ENCODE measurements around the gene BARX2. TPM values are rescaled to one million over a fixed set of nuclear protein-coding genes. Genes with fewer than 3 reads are reported as not detected.

BARX2 gene
- total RNA-seq, 2 donors from 2014 or later = 0.35 to 1.4 TPM

DNA sequence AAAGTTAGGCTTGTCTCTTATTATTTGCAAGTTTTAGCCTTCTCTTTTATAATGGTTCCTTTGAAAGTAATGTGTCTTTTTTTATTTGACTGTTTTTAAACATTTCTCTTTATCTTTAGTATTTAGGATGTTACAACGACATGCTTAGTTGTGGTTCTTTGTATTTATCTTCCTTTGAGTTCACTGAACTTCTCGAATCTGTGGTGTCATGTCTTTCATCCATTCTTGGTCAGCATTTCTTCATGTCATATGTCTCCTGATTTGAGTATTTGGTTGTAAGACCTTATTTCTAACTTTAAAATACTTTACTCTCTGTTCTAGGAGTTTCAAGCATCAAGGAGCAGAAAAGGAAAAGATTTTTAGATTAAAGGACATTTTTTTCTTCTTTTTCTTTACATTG lies 15.9 kb upstream of the BARX2 start:
- no peaks in the 10 kb centered on the region for H3K36me3 ChIP-seq
- H3K27me3 ChIP-seq = no peaks in the 10 kb centered on the region
- H3K4me3 ChIP-seq = no peak overlapping the region
- peaks cover 0 to 14% of the 10 kb centered on the region in 2 donors for H3K9me3 ChIP-seq
- no peak overlapping the region for H3K27ac ChIP-seq
- H3K4me1 ChIP-seq = no peaks in the 10 kb centered on the region
- TF ChIP-seq, protein P1, sequence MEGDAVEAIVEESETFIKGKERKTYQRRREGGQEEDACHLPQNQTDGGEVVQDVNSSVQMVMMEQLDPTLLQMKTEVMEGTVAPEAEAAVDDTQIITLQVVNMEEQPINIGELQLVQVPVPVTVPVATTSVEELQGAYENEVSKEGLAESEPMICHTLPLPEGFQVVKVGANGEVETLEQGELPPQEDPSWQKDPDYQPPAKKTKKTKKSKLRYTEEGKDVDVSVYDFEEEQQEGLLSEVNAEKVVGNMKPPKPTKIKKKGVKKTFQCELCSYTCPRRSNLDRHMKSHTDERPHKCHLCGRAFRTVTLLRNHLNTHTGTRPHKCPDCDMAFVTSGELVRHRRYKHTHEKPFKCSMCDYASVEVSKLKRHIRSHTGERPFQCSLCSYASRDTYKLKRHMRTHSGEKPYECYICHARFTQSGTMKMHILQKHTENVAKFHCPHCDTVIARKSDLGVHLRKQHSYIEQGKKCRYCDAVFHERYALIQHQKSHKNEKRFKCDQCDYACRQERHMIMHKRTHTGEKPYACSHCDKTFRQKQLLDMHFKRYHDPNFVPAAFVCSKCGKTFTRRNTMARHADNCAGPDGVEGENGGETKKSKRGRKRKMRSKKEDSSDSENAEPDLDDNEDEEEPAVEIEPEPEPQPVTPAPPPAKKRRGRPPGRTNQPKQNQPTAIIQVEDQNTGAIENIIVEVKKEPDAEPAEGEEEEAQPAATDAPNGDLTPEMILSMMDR (IDR thresholded peaks at IDR 0.05) = no peak
- no peak for DNase-seq (ENCODE audit: low spot score)

GRCh38 chr11:129364143-129364654 lies 11.4 kb upstream of the BARX2 start:
- Histone ChIP-seq H3K4me1 (no peaks in the 10 kb centered on the region), H3K36me3 (no peaks in the 10 kb centered on the region), H3K4me3 (no peak overlapping the region), H3K9me3 (peaks cover 0 to 13% of the 10 kb centered on the region in 2 donors), H3K27ac (no peak overlapping the region), H3K27me3 (no peaks in the 10 kb centered on the region)
- TF ChIP-seq, protein P1 (IDR thresholded peaks at IDR 0.05) = peak; percentile 65 to 95
- peak; percentile 63 for DNase-seq (ENCODE audit: low spot score)

DNA sequence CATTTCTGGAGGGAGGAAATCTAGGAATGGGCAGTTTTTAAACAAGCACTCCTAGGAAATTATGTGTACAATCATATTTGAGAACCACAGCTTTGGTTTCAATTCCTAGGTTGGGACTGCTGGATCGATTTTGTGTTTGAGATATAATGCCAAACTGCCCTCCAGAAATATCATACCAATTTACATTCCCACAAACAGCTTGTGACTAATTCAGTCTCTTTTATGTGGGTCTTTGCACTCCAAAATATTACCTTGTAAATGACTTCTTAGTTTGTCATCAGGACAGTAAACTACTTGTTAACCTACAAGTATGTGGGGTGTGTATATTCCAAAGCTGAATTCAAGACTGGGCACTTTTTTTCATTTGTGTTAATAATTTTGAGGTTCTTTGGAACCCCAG lies 9.8 kb upstream of the BARX2 start:
- H3K27me3 ChIP-seq = no peaks in the 10 kb centered on the region
- H3K4me1 ChIP-seq = no peaks in the 10 kb centered on the region
- DNase-seq (ENCODE audit: low spot score) = no peak
- H3K9me3 ChIP-seq = no peaks in the 10 kb centered on the region
- TF ChIP-seq, protein P1 (IDR thresholded peaks at IDR 0.05) = no peak
- no peak overlapping the region for H3K27ac ChIP-seq
- no peak overlapping the region for H3K4me3 ChIP-seq
- no peaks in the 10 kb centered on the region for H3K36me3 ChIP-seq

DNA sequence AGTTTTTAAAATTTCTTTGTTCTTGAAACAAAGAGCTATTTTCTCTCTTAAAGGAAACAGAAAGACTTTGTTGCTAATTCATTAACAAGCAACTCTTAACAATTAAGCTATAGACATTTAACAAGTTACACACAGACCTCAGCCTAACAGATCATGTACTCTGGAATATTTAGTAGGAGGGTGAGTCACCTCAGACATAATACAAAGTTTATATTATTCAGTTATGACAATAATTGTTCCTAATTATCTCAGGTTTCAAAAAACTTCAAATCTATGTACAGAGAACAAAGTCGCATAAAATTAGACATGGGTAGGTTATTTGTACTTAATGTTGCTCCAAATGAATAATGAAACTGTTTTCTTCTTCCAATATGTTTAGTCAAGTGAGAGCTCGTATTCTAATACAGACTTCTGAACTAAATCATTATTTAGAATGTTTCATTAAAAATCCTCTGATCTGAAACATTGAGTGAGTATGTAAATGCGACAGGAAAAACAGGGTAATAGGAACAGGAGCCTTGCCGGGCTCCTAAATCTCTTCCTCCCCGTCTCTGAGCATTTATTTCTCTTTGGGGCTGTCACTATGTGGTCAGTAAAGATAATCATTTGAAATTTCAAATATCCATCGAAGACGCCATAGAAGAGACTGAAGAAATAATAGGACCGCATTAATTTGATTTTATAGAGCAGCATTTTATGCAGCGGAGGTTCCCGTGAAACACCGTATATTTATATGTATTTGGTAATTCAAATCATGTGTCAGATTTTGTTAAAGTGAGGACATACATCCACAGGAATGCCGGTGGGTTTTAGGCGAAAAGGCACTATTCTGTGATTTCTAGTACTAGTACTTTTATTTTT lies 8.7 kb upstream of the BARX2 start:
- no peaks in the 10 kb centered on the region for H3K9me3 ChIP-seq
- no peaks in the 10 kb centered on the region for H3K36me3 ChIP-seq
- H3K27ac ChIP-seq = no peak overlapping the region
- TF ChIP-seq, protein P1 (IDR thresholded peaks at IDR 0.05) = no peak
- no peak overlapping the region for H3K4me3 ChIP-seq
- no peaks in the 10 kb centered on the region for H3K4me1 ChIP-seq
- no peak for DNase-seq (ENCODE audit: low spot score)
- H3K27me3 ChIP-seq = peaks cover 0 to 7% of the 10 kb centered on the region in 2 donors

DNA sequence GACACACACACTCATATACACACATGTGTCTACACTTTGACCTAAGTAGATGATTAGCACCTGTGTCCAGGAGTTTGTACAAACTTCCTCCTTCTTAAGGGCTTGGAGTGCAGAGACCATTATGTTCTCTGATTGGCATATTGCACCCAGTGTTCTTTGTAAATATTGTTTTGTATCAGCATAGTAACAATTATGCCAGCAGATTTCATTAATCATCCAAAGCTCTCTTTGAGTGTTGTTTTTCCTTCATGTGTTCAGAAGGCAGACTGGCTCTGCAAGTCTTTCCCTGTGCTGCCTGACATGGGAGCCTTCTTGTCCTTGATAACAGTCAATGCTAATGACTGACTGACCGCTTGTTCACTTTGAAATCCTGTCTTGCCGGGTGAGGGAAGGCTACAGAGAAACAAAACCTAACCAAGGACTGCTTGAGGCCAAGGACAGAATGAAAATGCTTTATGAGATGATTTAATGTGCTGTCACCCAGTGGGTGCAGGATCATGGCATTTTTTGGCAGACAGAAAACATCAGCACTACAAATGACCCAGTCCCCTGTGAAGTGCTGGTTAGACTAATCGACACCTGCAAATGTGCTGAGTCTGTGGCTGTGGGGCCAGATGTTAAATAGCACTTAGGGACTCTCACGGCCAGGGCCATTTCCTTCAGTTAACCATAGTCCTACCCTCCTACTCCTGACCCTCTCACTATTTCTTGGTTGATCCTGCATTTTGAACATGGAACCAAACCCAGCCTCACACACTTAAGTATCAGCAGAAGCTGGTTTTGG lies 6.6 kb upstream of the BARX2 start:
- Histone ChIP-seq H3K27me3 (peaks cover 15 to 23% of the 10 kb centered on the region in 2 donors), H3K9me3 (no peaks in the 10 kb centered on the region)

More for the DNA sequence above, 6.6 kb upstream of the BARX2 start:
- H3K27ac ChIP-seq = no peak overlapping the region
- TF ChIP-seq, protein P1 (IDR thresholded peaks at IDR 0.05) = no peak
- no peak overlapping the region for H3K4me3 ChIP-seq
- no peak for DNase-seq (ENCODE audit: low spot score)
- peaks cover 0 to 17% of the 10 kb centered on the region in 2 donors for H3K4me1 ChIP-seq
- H3K36me3 ChIP-seq = no peaks in the 10 kb centered on the region
